ENCODE data around the gene GBP3.
"Not testable (repeated sequence)": the region's sequence is repeated elsewhere in the genome, so short reads cannot be mapped to it uniquely, and the experiment has no call there.

The GBP3 gene

DNA sequence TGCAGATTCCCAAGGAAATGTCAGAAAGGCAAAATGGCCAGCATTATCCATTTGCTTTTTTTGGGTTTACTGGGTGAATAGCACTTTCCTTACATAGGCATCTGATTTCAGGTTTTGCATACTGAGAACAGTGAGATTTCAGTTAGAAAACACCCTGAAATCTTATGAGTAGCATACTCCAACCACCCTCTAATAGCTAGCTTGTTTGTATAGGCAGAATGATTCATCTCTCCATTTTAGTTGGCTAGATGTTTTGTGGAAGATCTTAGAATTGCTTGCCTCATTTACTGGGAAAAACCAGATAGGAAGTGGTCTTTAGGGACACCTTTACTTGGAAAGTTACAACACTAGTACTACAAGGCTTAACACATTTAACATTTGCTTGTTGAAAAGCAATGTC lies 40.6 kb downstream of the GBP3 start:
- TF ChIP-seq, protein P1, sequence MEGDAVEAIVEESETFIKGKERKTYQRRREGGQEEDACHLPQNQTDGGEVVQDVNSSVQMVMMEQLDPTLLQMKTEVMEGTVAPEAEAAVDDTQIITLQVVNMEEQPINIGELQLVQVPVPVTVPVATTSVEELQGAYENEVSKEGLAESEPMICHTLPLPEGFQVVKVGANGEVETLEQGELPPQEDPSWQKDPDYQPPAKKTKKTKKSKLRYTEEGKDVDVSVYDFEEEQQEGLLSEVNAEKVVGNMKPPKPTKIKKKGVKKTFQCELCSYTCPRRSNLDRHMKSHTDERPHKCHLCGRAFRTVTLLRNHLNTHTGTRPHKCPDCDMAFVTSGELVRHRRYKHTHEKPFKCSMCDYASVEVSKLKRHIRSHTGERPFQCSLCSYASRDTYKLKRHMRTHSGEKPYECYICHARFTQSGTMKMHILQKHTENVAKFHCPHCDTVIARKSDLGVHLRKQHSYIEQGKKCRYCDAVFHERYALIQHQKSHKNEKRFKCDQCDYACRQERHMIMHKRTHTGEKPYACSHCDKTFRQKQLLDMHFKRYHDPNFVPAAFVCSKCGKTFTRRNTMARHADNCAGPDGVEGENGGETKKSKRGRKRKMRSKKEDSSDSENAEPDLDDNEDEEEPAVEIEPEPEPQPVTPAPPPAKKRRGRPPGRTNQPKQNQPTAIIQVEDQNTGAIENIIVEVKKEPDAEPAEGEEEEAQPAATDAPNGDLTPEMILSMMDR (IDR thresholded peaks at IDR 0.05; ENCODE audit: borderline replicate concordance, insufficient read depth, low read depth, low read length) = no peak
- no peak overlapping the region for H3K4me3 ChIP-seq (ENCODE audit: low read depth, low read length)

DNA sequence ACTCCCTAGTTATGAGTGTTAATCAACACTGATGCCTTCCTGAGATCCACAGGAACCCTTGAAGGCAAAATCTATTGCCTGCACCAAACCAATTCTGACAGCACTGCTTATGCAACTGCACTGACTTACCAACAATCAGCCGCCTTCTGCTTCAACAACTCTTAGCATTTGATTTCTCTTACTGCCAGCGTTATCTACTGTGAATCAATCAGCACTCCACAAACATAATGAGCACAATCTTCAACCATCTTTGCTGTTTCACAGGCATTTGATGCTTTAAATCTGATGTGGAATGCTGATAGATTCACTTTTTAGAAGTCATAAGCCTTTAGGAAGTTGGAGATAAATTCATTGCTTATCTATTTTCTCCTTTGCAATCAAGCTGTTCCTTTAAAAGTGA lies 41.2 kb downstream of the GBP3 start:
- not testable (repeated sequence) for H3K4me3 ChIP-seq (ENCODE audit: low read depth, low read length)

DNA sequence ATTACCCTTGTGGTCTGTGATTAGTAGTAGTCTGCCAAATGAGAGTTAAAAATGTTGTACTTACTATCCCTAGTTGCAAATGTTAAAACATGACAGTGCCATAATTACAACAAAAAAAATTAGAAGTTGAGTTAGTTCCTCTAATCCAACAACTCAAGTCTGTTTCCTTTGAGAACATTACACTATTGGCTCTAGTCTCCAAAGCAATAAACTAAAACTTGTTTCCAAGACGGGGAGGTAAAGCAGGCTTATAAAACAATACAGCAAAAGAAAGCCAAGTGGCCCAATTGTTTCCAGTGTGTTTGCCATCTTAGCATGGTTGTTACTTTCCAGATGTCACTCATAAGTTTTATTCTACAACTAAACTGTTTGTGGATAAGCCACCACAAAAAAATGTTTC lies 41.8 kb downstream of the GBP3 start:
- H3K4me3 ChIP-seq (ENCODE audit: low read depth, low read length) = no peak overlapping the region
- TF ChIP-seq, protein P1 (IDR thresholded peaks at IDR 0.05; ENCODE audit: borderline replicate concordance, insufficient read depth, low read depth, low read length) = no peak

DNA sequence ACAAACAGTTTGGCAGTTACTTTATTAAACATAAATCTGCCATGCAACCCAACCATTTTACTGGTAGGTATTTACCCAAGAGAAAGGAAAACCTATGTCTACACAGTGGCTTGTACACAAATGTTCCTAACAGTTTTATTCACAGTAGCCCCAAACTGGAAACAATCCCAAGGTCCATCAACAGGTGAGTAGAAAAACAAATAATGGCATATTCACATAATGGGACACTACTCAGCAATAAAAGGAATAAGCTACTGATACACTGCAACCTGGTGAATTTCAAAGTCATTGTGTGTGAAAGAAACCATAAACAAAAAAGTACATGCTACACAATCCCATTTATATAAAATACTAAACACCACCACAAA lies 42.9 kb downstream of the GBP3 start:
- TF ChIP-seq, protein P1 (IDR thresholded peaks at IDR 0.05; ENCODE audit: borderline replicate concordance, insufficient read depth, low read depth, low read length) = no peak
- no peak overlapping the region for H3K4me3 ChIP-seq (ENCODE audit: low read depth, low read length)

DNA sequence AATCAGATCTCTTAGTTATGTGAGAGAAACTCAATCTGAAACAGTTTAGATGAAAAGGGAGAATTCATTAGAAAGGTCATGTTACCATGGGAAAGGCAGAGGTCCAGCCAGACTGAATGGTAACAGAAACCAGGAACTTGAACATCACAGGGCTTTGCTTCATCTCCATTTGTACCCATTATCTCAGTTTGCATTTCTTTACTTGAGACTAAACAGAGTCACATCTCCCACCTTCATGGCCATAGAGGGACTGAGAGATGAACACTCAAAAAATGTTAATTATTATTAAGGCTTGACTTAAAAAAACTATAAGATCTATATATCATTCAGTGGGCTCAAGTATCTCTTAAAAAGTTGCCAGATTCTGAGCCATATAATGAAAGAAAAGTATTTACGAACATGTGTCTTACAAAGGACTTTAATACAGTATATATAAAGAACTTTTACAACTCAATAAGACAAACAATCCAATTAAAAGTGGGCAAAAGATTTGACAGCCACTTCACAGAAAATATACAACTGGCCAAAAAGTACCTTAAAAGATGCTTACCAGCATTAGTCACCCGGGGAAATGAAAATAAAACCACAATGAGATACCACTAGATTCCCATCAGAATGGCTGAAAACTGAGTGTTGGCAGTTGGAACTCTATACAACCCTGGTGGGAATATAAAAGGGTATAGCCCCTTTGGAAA lies 43.5 kb downstream of the GBP3 start:
- TF ChIP-seq, protein P1 (IDR thresholded peaks at IDR 0.05; ENCODE audit: borderline replicate concordance, insufficient read depth, low read depth, low read length) = no peak
- no peak overlapping the region for H3K4me3 ChIP-seq (ENCODE audit: low read depth, low read length)

DNA sequence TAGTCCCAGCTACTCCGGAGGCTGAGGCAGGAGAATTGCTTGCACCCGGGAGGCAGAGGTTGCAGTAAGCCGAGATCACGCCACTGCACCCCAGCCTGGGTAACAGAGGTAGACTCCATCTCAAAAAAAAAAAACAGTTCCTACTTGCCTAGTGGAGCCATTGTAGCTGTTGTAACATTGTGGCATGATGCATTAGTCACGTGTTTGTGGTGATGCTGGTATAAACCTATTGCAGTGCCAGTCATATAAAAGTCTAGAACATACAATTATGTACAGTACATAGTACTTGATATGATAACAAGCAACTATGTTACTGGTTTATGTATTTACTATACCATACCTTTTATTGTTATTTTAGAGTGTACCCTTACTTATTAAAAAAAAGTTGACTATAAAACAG lies 46.4 kb downstream of the GBP3 start:
- H3K4me3 ChIP-seq (ENCODE audit: low read depth, low read length) = no peak overlapping the region
- TF ChIP-seq, protein P1 (IDR thresholded peaks at IDR 0.05; ENCODE audit: borderline replicate concordance, insufficient read depth, low read depth, low read length) = no peak

DNA sequence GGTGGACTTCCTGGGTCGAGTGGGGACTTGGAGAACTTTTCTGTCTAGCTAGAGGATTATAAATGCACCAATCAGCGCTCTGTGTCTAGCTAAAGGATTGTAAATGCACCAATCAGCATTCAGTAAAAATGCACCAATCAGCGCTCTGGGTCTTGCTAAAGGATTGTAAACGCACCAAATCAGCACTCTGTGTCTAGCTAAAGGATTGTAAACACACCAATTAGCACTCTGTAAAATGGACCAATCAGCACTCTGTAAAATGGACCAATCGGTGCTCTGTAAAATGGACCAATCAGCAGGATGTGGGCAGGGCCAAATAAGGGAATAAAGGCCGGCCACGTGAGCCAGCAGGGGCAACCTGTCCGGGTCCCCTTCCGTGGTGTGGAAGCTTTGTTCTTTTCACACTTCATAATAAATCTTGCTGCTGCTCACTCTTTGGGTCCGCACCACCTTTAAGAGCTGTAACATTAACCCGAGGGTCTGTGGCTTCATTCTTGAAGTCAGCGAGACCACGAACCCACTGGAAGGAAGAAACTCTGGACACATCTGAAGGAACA lies 48.0 kb downstream of the GBP3 start:
- not testable (repeated sequence) for H3K4me3 ChIP-seq (ENCODE audit: low read depth, low read length)

DNA sequence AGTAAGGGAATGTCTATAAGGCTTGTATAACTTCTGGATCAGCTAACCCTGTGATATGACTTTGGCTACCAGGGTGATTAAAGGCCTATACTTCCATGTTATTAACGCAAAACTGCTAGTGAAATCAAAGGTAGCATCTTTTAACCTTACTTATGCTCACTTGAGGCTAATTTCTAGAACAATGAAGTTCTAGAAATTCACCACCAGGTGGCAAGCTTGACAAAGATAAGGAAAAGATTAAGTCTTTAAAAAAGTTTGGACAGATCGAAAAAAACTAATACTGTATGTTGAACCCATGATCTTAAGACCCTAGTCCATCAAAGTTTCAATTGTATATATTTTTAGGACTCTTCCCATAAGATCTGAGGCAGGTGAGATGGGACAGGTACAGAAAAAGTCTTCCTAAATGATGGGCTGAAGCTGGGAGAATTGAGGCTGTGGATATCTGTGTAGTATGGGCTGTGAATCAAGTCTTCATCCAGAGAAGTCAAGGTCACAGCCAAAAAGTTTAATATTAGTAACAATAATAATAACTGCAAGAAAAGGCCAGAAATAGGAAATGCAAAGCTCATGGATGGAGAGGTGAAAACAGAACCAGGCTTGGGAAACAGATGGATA lies 49.0 kb downstream of the GBP3 start:
- TF ChIP-seq, protein P1 (IDR thresholded peaks at IDR 0.05; ENCODE audit: borderline replicate concordance, insufficient read depth, low read depth, low read length) = peak; percentile 21; the same call in 1 of the 2 replicates
- H3K4me3 ChIP-seq (ENCODE audit: low read depth, low read length) = no peak overlapping the region
